ENCODE results near the gene NRXN3. TPM values are rescaled to one million over a fixed set of nuclear protein-coding genes. Genes with fewer than 3 reads are reported as not detected.

The NRXN3 gene
- total RNA-seq, 6 experiments from 2014 or later, result 0.07 to 0.28 (median 0.11) TPM; not detected in 2

DNA sequence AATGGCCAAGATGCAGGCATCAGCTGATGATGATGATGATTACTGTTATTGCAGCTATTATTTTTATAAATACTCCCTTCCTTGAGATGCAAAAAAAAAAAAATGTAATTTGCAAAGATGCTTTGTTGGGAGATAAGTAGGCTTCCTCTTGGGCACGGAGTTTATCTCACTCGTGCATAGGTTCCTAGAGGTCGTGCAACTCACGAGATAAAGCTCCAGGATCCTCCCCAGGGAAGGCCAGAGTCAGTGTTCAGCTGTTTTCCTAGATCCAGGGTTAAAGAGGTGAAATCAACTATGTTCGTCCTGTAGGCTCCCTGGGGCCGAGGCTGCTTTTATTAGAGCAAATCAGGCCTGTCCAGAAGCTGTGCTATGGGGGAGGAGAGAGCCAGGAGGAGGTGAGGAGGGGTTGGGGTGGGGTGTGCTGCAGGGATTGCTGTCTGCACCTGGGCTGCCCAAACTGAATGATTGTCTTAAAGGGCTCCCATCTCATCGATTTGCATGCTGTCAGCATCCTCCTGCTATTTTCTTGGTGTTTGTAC is 270.3 kb downstream of the NRXN3 start:
- no peaks in the 10 kb centered on the region; the same call in 1 of the 2 replicates for H3K36me3 Mint-ChIP-seq (ENCODE audit: low read depth)
- no peaks in the 10 kb centered on the region for H3K4me1 Mint-ChIP-seq (ENCODE audit: low read depth)
- DNase-seq, result no peak
- TF ChIP-seq, protein P1, sequence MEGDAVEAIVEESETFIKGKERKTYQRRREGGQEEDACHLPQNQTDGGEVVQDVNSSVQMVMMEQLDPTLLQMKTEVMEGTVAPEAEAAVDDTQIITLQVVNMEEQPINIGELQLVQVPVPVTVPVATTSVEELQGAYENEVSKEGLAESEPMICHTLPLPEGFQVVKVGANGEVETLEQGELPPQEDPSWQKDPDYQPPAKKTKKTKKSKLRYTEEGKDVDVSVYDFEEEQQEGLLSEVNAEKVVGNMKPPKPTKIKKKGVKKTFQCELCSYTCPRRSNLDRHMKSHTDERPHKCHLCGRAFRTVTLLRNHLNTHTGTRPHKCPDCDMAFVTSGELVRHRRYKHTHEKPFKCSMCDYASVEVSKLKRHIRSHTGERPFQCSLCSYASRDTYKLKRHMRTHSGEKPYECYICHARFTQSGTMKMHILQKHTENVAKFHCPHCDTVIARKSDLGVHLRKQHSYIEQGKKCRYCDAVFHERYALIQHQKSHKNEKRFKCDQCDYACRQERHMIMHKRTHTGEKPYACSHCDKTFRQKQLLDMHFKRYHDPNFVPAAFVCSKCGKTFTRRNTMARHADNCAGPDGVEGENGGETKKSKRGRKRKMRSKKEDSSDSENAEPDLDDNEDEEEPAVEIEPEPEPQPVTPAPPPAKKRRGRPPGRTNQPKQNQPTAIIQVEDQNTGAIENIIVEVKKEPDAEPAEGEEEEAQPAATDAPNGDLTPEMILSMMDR (IDR thresholded peaks at IDR 0.05), result no peak
- H3K4me3 Mint-ChIP-seq, result no peak overlapping the region
- H3K9me3 Mint-ChIP-seq, result peaks cover 41% of the 10 kb centered on the region
- no peak overlapping the region for H3K27ac Mint-ChIP-seq
- H3K27me3 Mint-ChIP-seq (ENCODE audit: insufficient read depth), result peaks cover 3% of the 10 kb centered on the region; the same call in 1 of the 2 replicates

DNA sequence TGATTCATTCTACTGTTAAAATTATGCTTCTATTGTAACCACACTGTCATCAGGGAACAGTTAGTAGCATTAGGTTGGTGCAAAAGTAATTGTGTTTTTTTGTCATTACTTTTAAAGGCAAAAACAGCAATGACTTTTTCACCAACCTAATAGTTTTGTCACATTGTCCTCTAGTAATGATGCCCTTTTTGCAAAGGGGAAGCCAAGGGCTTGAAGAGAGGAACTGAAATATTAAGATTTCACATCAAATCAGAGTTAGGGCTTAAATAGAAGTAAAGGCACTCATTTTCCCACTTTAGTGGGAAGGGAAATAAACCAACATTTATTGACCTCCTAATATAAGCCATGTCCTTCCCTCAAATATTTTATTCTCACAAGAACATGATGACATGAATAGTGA is 273.7 kb downstream of the NRXN3 start:
- H3K27ac Mint-ChIP-seq, result no peak overlapping the region
- H3K9me3 Mint-ChIP-seq, result peaks cover 22% of the 10 kb centered on the region
- H3K4me1 Mint-ChIP-seq (ENCODE audit: low read depth), result no peaks in the 10 kb centered on the region

DNA sequence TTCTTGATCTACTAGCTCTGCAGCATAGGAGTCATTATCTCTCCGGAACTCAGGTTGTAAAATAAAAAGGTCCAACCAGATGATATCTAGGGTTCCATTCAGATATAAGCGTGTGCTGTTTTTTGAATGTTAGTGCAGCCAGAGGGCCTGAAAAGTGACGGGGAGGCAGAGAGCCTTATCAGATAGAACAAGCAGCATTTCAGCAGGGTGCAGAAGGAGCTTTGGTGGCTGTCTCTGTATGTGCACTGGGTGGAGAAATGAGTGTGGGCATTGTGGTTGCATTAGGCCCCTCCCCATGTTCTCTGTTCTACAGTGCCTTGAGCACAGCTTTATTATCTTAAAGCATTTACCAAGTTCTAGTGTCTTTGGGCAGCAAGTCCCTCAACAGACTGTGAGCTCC is 275.1 kb downstream of the NRXN3 start:
- Mint-ChIP-seq H3K9me3 (peaks cover 18% of the 10 kb centered on the region), H3K4me3 (no peak overlapping the region), H3K27me3 (ENCODE audit: insufficient read depth) (no peaks in the 10 kb centered on the region), H3K36me3 (ENCODE audit: low read depth) (no peaks in the 10 kb centered on the region), H3K27ac (no peak overlapping the region), H3K4me1 (ENCODE audit: low read depth) (no peaks in the 10 kb centered on the region)
- no peak for DNase-seq
- TF ChIP-seq, protein P1 (IDR thresholded peaks at IDR 0.05), result no peak

More for the DNA sequence above, 273.7 kb downstream of the NRXN3 start:
- TF ChIP-seq, protein P1 (IDR thresholded peaks at IDR 0.05), result no peak
- Mint-ChIP-seq H3K4me3 (no peak overlapping the region), H3K27me3 (ENCODE audit: insufficient read depth) (peaks cover under 1% of the 10 kb centered on the region; the same call in 1 of the 2 replicates), H3K36me3 (ENCODE audit: low read depth) (no peaks in the 10 kb centered on the region)
- no peak for DNase-seq

DNA sequence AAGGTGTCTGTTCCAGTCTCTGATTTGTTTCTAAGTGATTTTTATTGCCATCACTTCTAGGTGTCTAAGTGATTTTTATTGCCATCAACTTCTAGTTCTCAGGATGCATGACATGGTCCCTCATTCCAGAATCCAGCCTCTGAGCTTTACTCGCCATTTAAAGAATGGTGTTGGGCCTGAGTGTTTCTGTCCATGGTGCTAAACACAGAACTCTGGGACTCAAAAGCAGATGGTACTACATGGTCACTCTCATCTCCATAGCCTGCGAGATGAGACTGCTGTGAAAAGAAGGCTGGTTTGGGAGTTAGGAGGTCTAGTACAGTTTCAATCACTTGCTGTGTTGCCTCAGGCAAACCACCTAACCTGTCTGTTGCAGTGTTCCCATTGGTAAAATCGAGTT is 276.6 kb downstream of the NRXN3 start:
- no peak overlapping the region for H3K27ac Mint-ChIP-seq
- no peak for DNase-seq
- H3K27me3 Mint-ChIP-seq (ENCODE audit: insufficient read depth), result no peaks in the 10 kb centered on the region
- no peaks in the 10 kb centered on the region for H3K36me3 Mint-ChIP-seq (ENCODE audit: low read depth)
- TF ChIP-seq, protein P1 (IDR thresholded peaks at IDR 0.05), result no peak
- H3K9me3 Mint-ChIP-seq, result peaks cover 6% of the 10 kb centered on the region
- H3K4me1 Mint-ChIP-seq (ENCODE audit: low read depth), result no peaks in the 10 kb centered on the region
- no peak overlapping the region for H3K4me3 Mint-ChIP-seq

DNA sequence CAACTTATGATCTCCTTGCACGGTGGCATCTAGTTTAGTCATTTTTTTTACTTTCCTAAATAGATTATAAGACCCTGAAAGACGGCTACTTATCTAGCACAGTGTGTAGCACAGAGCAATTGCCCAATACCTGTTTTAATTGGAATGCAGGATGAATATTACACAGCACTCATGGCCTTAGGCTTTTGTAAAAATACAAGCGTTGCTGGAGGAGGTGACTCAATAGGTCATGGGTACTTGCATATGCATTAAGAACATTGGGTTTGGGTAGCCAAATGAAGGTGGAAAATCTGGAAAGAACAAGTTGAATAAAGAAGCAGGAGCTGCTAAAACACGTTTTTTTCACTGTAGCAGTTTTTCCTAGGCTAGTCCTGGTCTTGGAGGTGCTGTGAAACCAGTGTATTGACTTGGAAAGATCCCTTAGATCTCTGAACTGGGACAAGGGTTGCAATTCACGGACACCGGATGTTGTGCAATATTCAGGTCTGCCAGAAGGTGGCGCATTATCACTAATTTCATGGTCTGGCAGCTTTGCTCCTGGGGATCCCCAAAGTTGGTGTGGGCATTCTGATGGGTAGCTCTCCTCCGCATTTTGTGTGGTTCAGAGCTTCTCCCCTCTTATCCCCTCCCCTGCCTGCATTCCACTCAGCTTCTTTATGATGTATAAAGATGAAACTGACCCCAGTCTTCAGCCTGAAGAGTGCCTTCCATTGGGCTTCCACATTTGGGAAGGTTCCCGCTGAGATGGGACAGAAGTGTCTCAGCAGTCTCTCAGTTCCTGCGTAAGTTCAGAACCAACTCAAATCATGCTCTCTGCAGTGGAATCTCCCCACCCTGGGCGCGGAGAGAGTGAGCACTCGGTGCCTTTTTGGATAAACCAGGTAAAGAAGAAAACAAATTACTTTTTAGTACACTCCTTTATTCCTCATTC is 278.3 kb downstream of the NRXN3 start:
- H3K4me1 Mint-ChIP-seq (ENCODE audit: low read depth), result no peaks in the 10 kb centered on the region
- TF ChIP-seq, protein P1 (IDR thresholded peaks at IDR 0.05), result peak; percentile 86
- H3K4me3 Mint-ChIP-seq, result no peak overlapping the region
- peak; percentile 10 for DNase-seq
- H3K9me3 Mint-ChIP-seq, result no peaks in the 10 kb centered on the region; the same call in 1 of the 2 replicates
- no peak overlapping the region for H3K27ac Mint-ChIP-seq
- no peaks in the 10 kb centered on the region for H3K36me3 Mint-ChIP-seq (ENCODE audit: low read depth)
- no peaks in the 10 kb centered on the region for H3K27me3 Mint-ChIP-seq (ENCODE audit: insufficient read depth)
